ENCODE measurements around the gene PTPRM. TPM values are rescaled to one million over a fixed set of nuclear protein-coding genes. Genes with fewer than 3 reads are reported as not detected.

PTPRM gene
- total and polyA plus RNA-seq, 4 donors: 118 to 160 (median 122) TPM

- Histone ChIP-seq H3K4me1 (ENCODE audit: control insufficient read depth, insufficient read depth, low read length) (peaks cover 3% of the 10 kb centered on the region), H3K9me3 (ENCODE audit: control insufficient read depth, insufficient read depth, low read length) (peaks cover 7% of the 10 kb centered on the region), H3K4me3 (ENCODE audit: low read depth, low read length) (no peak overlapping the region), H3K27me3 (ENCODE audit: control insufficient read depth, insufficient read depth, low read length) (no peaks in the 10 kb centered on the region), H3K36me3 (ENCODE audit: control insufficient read depth, insufficient read depth, low read length) (no peaks in the 10 kb centered on the region), H3K27ac (ENCODE audit: low read depth, low read length) (no peak overlapping the region)
- WGBS (ENCODE audit: insufficient coverage): 88% methylated on average over 3 of the region's 3 CpGs
- peak in 2 of 6 donors; percentile 14 to 51 for DNase-seq (ENCODE audit: low read depth in 4 of 6, low spot score in 6 of 6)
These were observed 245.4 kb downstream of the PTPRM start for GRCh38 chr18:7812431-7813063.

GRCh38 chr18:7813131-7813530 is 246.0 kb downstream of the PTPRM start:
- Histone ChIP-seq H3K27ac (ENCODE audit: low read depth, low read length) (no peak overlapping the region), H3K4me1 (ENCODE audit: control insufficient read depth, insufficient read depth, low read length) (peaks cover 1% of the 10 kb centered on the region), H3K36me3 (ENCODE audit: control insufficient read depth, insufficient read depth, low read length) (no peaks in the 10 kb centered on the region), H3K4me3 (ENCODE audit: low read depth, low read length) (no peak overlapping the region), H3K9me3 (ENCODE audit: control insufficient read depth, insufficient read depth, low read length) (peaks cover 7% of the 10 kb centered on the region), H3K27me3 (ENCODE audit: control insufficient read depth, insufficient read depth, low read length) (no peaks in the 10 kb centered on the region)
- DNase-seq (ENCODE audit: low read depth in 4 of 6, low spot score in 6 of 6): no peak
- WGBS (ENCODE audit: insufficient coverage): 90% methylated on average over 5 of the region's 5 CpGs

GRCh38 chr18:7814754-7815315 is 247.7 kb downstream of the PTPRM start:
- H3K36me3 ChIP-seq (ENCODE audit: control insufficient read depth, insufficient read depth, low read length): peaks cover 3% of the 10 kb centered on the region
- no peaks in the 10 kb centered on the region for H3K27me3 ChIP-seq (ENCODE audit: control insufficient read depth, insufficient read depth, low read length)
- no peak for DNase-seq (ENCODE audit: low read depth in 4 of 6, low spot score in 6 of 6)
- no peak overlapping the region for H3K27ac ChIP-seq (ENCODE audit: low read depth, low read length)
- H3K4me3 ChIP-seq (ENCODE audit: low read depth, low read length): no peak overlapping the region
- no peaks in the 10 kb centered on the region for H3K4me1 ChIP-seq (ENCODE audit: control insufficient read depth, insufficient read depth, low read length)
- 100% methylated on average over 1 of the region's 5 CpGs for WGBS (ENCODE audit: insufficient coverage)
- H3K9me3 ChIP-seq (ENCODE audit: control insufficient read depth, insufficient read depth, low read length): peaks cover 7% of the 10 kb centered on the region

GRCh38 chr18:7815787-7816186 is 248.7 kb downstream of the PTPRM start:
- Histone ChIP-seq H3K36me3 (ENCODE audit: control insufficient read depth, insufficient read depth, low read length) (peaks cover 3% of the 10 kb centered on the region), H3K9me3 (ENCODE audit: control insufficient read depth, insufficient read depth, low read length) (peaks cover 7% of the 10 kb centered on the region), H3K27me3 (ENCODE audit: control insufficient read depth, insufficient read depth, low read length) (no peaks in the 10 kb centered on the region), H3K27ac (ENCODE audit: low read depth, low read length) (no peak overlapping the region), H3K4me1 (ENCODE audit: control insufficient read depth, insufficient read depth, low read length) (no peaks in the 10 kb centered on the region), H3K4me3 (ENCODE audit: low read depth, low read length) (no peak overlapping the region)
- DNase-seq (ENCODE audit: low read depth in 4 of 6, low spot score in 6 of 6): no peak
- 100% methylated on average over 1 of the region's 2 CpGs for WGBS (ENCODE audit: insufficient coverage)

GRCh38 chr18:7817575-7818230 is 250.6 kb downstream of the PTPRM start:
- Histone ChIP-seq H3K4me3 (ENCODE audit: low read depth, low read length) (no peak overlapping the region), H3K4me1 (ENCODE audit: control insufficient read depth, insufficient read depth, low read length) (no peaks in the 10 kb centered on the region), H3K36me3 (ENCODE audit: control insufficient read depth, insufficient read depth, low read length) (peaks cover 3% of the 10 kb centered on the region), H3K27ac (ENCODE audit: low read depth, low read length) (no peak overlapping the region), H3K27me3 (ENCODE audit: control insufficient read depth, insufficient read depth, low read length) (no peaks in the 10 kb centered on the region), H3K9me3 (ENCODE audit: control insufficient read depth, insufficient read depth, low read length) (peaks cover 7% of the 10 kb centered on the region)
- WGBS (ENCODE audit: insufficient coverage): 45% methylated on average over 2 of the region's 8 CpGs
- no peak for DNase-seq (ENCODE audit: low read depth in 4 of 6, low spot score in 6 of 6)

GRCh38 chr18:7821784-7822183 is 254.7 kb downstream of the PTPRM start:
- WGBS (ENCODE audit: insufficient coverage): no CpG with 5 or more reads among the region's 1 CpG
- Histone ChIP-seq H3K9me3 (ENCODE audit: control insufficient read depth, insufficient read depth, low read length) (no peaks in the 10 kb centered on the region), H3K27ac (ENCODE audit: low read depth, low read length) (no peak overlapping the region), H3K27me3 (ENCODE audit: control insufficient read depth, insufficient read depth, low read length) (no peaks in the 10 kb centered on the region), H3K4me1 (ENCODE audit: control insufficient read depth, insufficient read depth, low read length) (no peaks in the 10 kb centered on the region), H3K4me3 (ENCODE audit: low read depth, low read length) (no peak overlapping the region), H3K36me3 (ENCODE audit: control insufficient read depth, insufficient read depth, low read length) (peaks cover 3% of the 10 kb centered on the region)
- DNase-seq (ENCODE audit: low read depth in 4 of 6, low spot score in 6 of 6): no peak

- Histone ChIP-seq H3K36me3 (ENCODE audit: control insufficient read depth, insufficient read depth, low read length) (peaks cover 3% of the 10 kb centered on the region), H3K4me3 (ENCODE audit: low read depth, low read length) (no peak overlapping the region), H3K27ac (ENCODE audit: low read depth, low read length) (peak overlapping the region; percentile 57), H3K27me3 (ENCODE audit: control insufficient read depth, insufficient read depth, low read length) (no peaks in the 10 kb centered on the region), H3K4me1 (ENCODE audit: control insufficient read depth, insufficient read depth, low read length) (no peaks in the 10 kb centered on the region), H3K9me3 (ENCODE audit: control insufficient read depth, insufficient read depth, low read length) (no peaks in the 10 kb centered on the region)
- DNase-seq (ENCODE audit: low read depth in 4 of 6, low spot score in 6 of 6): peak in 2 of 6 donors; percentile 60 to 75
- WGBS (ENCODE audit: insufficient coverage): 28% methylated on average over 8 of the region's 9 CpGs
These were observed 255.6 kb downstream of the PTPRM start for GRCh38 chr18:7822435-7823331.

- WGBS (ENCODE audit: insufficient coverage): 54% methylated on average over 3 of the region's 5 CpGs
- no peaks in the 10 kb centered on the region for H3K27me3 ChIP-seq (ENCODE audit: control insufficient read depth, insufficient read depth, low read length)
- peak in 2 of 6 donors; percentile 31 to 42 for DNase-seq (ENCODE audit: low read depth in 4 of 6, low spot score in 6 of 6)
- no peaks in the 10 kb centered on the region for H3K4me1 ChIP-seq (ENCODE audit: control insufficient read depth, insufficient read depth, low read length)
- no peaks in the 10 kb centered on the region for H3K36me3 ChIP-seq (ENCODE audit: control insufficient read depth, insufficient read depth, low read length)
- no peak overlapping the region for H3K27ac ChIP-seq (ENCODE audit: low read depth, low read length)
- H3K9me3 ChIP-seq (ENCODE audit: control insufficient read depth, insufficient read depth, low read length): no peaks in the 10 kb centered on the region
- H3K4me3 ChIP-seq (ENCODE audit: low read depth, low read length): no peak overlapping the region
These were observed 257.9 kb downstream of the PTPRM start for GRCh38 chr18:7824970-7825369.

GRCh38 chr18:7830468-7830867 is 263.4 kb downstream of the PTPRM start:
- no peak for DNase-seq (ENCODE audit: low read depth in 4 of 6, low spot score in 6 of 6)
- Histone ChIP-seq H3K27ac (ENCODE audit: low read depth, low read length) (no peak overlapping the region), H3K27me3 (ENCODE audit: control insufficient read depth, insufficient read depth, low read length) (no peaks in the 10 kb centered on the region), H3K36me3 (ENCODE audit: control insufficient read depth, insufficient read depth, low read length) (no peaks in the 10 kb centered on the region), H3K4me1 (ENCODE audit: control insufficient read depth, insufficient read depth, low read length) (no peaks in the 10 kb centered on the region), H3K9me3 (ENCODE audit: control insufficient read depth, insufficient read depth, low read length) (peaks cover 2% of the 10 kb centered on the region), H3K4me3 (ENCODE audit: low read depth, low read length) (no peak overlapping the region)
- WGBS (ENCODE audit: insufficient coverage): no CpG with 5 or more reads among the region's 3 CpGs

Measured in spinal cord (tissue), 10 donors.